NCI-H2196 (cell line): ENCODE results near the gene MECP2.

Experiments
- DNase-seq: peaks from one replicate; lab custom pipeline; 2025; ENCODE audit not compliant: unreplicated experiment; lab: John Stamatoyannopoulos, UW

MECP2 gene

DNA sequence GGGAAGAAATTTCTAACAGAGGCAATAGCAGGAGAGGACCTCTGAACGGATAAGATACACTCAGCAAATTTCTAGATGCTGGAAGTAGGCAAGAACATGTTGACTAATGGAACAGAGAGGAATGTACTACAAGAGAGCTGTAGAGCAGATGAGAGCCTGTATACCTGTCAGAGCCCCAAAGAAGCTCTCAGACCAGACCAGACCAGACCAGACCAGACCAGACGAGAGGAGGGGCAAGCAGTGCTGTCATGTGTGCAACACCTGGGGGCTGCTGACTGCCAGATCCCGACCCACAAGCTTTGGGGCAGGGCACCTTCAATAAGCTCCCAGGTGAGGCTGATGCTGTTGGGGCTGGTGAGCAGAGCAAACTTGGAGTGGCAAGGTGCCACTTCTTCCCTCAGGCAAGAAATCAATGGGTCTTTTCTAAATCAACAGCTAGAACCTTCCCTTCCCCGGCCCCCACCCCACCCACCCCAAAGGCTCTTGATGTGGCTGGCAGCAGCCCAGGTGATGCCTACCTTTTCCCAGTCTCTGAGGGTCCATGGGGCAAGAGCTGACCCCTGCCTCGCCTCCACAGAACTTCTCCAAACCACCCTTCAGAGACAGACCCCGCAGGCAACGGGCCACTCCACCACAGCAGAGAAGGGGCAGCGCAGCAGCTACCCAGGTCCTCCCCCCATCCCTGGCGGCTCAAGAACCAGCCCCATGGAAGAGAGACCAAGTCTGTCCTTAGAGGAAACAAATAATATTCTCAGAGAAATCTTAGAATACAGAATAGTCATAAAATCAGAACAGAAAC lies 32.7 kb downstream of the MECP2 start:
- no peak for DNase-seq

DNA sequence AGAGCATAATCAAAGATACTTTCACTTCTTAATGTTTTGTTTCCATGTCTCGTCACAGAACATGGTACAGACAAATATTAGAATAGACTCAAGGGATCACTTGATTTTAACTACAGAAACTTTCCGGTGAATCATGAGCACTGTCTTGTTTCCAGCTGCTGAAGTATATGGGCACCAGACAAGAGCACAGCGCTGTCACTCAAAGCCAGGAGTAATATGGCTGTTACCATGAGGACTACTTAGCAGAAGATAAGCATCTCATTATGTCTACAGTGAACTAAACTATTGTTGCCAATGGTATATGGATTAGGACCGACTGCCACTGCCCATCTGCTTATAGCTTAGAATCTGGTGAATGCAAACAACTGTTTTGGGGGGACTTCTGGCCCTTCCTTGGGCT lies 34.3 kb downstream of the MECP2 start:
- DNase-seq, result no peak

DNA sequence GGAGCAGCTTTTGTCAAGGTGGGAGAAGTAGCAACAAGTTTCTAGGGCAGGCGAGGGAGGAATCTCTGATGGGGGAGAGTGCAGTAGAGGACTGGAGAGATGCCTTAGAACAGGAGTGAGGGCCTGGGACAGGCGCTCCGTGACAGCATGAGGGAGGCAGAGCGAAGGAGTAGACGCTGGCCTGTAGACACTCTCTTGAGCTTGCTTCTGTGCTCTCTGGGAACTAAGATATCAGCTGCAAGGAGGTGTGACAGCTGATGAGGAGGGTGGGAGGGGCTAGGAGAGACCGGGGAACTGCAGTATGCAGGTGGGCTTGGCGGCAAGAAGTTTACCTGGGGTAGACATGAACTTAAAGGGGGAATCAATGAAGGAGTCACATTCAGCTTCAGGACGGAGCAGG lies 35.7 kb downstream of the MECP2 start:
- DNase-seq, result no peak

DNA sequence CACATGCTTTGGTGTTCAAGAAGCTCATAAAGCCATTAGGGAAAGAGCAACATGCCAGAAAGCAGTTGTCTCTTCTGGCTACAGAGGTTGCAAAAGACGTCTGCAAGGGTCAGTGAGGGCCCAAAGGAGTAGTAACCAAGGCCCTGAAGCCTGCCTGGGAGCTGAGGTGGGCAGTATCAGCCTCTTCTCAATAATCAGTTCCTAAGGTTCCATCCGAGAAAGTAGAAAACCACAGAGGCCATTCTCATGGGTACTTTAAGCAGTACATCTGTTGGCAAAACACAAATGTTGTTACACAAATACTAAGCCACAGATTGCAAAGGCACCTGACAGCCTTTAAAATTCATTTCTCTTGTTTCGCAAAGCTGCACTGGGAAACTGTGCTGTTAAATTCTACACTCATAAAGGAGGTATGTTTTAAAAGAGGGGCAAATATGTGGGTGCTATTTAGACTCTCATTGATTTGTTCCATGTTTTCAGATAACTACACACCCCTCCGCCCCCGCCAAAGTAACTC lies 37.7 kb downstream of the MECP2 start:
- DNase-seq, result no peak

DNA sequence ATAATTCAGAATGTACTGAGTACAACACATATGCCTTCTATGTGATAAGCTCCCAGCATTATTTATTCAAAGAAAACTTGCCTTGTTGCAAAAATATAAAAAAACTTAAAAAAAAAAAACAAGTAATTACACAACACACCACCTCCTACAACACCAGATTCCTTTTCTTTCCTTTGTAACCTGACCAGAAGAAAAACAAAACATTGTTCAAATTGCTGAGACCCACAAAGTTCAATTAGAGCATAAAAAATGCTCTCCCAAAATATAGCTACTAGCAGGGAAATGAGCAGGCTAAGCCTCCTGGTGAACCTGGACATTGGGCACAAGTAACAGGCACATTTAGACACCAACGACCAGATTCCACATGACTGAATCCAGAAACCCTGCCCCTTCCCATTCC lies 38.3 kb downstream of the MECP2 start:
- no peak for DNase-seq

DNA sequence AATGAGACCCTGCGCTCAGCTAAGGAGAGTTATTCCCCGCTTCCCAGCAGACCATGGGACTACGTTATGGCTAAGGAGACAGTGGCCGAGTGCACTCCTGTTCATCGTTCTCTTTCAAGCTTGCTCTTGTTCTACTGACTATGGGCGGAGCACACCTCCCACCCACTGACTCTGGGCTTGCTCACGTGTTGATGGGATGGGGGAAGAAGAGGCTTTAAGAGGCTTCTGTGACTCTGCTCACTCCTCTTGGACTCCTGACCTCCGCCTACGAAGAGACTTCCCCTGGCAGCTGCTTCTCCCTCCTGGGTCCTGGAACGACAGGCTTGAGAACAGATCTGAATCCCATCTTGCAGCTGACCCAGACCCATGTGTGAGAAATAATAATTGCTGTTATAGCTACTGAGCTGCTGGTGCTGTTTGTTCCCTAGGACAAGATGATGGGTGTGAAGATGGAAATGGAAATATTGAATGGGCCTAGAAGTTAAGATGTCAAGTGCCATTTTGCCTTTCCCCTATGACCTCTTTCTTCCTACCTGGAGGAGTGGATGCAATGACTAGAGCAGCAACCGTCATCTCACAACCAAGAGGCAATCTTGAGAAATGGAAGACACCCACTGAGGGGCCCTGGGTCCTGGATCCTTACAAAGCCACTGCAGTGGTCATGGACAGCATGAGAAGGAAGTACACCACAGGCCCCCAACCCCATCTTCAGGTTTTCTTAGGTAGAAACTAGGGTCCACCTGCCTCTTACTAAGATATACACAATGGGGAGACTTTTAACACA lies 39.1 kb downstream of the MECP2 start:
- no peak for DNase-seq

DNA sequence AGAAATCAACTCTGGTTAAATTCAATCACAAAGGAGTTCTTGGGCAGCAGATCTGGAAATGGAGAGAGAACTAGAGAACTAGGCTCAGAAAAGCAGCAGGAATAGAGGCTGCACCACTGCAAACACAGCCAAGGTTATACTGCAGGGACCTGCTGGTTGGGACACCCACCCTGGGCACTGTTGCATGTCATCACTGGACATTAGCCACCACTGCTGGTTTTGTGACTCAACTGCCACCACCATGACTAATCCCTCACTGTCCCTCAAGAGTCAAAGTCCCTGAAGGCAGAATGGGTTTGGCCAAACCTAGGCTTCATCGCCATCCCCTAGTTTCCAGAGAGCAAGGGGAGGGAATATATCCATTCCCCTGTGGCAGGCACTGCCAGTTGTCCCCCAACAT lies 39.7 kb downstream of the MECP2 start:
- DNase-seq, result no peak

DNA sequence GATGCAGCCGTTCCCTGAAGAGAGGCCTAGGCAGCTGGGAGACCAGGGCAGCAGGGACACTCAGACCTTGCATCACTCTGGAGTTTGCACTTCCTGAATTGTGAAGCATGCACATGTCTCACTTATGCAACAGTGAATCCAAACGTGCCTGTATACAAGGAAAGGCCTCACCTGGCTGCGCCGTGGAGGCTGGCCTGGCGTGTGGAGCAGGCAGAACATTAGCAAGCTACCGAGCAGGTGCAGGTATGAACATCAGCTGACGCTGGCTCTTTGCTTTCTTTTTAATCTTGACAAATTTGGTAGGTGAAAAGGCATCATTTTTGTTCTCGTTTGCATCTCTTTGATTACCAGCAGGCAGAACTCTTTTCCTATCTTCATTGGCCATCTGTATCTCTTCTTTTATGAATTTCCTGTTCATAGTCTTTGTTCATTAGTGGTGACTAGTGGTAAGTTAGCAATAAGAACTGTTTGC lies 40.7 kb downstream of the MECP2 start:
- peak; percentile 34 for DNase-seq

DNA sequence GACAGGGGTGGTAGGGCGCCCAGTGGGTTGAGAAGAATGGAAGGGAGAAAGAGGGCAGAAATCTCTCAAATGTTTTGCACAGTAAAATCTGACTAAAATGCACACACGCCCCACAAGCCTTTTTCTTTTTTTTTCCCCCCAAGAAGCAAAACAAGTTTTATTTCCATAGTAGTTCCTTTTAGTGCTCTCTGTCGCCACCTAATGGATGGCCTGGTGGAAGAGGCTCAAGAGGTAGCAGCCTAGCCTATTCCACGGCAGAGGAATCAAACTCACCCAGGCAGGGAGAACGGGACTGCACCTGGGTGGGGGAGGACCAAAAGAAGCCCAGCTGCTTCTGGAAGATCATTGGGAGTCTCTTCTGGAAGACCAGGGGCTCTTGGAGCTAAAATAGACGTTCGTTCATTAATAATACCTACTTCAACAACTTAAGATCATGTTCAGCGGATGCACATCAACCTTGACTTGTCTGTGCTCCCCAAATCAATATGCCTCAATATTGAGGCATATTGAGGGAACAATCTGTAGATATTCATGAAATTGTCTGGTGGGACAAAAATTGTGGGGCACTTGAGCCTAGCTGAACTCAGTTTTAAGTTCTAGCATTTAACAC lies 46.2 kb downstream of the MECP2 start:
- peak; percentile 58 for DNase-seq

DNA sequence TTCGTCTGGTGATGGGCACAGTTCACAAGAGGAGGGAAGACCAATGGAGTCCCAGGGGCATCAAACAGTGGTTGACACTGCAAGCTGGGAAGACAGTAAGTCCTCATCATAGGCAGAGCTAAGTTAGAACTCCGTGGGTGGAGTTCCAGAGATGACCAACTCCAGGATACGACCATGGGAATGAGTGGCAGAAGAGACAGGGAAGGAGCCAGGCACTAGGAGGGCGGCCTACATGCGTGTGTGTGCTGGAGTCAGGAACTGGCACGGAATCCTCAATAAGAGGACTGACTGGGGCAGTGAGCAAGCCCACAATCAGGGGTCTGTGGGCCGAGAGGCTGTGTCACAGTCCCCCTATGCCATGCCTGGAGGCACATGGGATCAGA lies 47.4 kb downstream of the MECP2 start:
- no peak for DNase-seq

DNA sequence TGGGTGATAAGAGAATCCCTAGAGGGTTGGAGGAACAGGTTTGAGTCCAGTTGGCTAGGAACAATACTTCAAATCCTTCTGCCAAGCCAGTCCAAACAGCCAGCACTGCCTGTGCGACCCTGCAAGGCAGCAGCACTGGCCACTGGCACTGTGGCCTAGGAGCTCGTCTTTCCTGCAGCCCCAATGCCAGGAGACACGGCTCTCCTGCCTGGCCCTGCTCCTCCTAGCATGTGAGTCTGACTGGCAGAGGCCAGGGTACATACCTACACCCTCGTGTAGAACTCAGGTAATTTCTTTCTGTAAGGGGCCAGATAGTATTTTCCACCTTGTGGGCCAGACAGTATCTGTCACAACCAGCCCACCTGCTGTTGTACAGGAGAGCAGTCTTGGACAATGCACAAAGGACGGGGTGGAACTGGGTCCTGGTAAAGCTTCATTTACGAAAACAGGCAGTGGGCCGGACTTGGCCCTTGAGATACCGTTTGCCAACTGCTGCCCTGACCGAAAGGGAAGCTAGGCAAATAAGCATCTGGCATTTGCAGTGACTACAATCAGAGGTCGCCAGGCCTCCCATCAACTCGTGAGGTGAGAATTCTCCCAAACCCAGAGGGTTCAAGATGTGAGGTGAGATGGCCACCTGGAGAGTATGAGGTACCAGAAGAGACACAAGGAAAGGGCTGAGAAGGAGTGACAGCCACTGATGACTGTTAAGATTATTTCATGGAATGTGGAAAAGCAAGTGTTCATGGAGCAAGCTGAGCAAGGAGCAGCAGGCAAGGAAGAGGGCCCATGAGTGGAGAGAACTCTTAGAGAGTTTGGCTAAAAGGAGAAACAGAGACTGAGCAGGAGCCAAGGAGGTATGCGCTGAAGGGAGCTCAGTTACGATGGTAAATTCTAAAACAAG lies 48.1 kb downstream of the MECP2 start:
- no peak for DNase-seq

DNA sequence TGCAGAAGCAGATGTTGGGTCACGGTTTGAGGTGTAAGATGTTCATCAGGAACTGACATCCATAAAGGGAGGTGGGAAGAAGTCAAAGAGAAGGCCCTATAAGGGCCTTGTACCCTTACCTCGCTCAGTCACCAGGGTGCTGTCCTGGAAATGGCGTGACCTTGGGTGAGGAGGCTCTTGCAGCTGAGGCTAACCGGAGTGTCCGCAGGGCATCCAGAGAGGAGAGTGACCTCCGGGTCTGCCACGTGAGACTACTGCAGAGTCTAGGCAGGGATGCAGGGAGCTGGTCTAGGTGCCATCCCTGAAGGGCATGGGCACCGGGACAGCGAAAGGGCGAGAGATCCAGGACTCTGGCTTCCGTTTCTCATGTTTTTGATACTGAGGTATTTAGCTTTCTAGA lies 49.1 kb downstream of the MECP2 start:
- no peak for DNase-seq

DNA sequence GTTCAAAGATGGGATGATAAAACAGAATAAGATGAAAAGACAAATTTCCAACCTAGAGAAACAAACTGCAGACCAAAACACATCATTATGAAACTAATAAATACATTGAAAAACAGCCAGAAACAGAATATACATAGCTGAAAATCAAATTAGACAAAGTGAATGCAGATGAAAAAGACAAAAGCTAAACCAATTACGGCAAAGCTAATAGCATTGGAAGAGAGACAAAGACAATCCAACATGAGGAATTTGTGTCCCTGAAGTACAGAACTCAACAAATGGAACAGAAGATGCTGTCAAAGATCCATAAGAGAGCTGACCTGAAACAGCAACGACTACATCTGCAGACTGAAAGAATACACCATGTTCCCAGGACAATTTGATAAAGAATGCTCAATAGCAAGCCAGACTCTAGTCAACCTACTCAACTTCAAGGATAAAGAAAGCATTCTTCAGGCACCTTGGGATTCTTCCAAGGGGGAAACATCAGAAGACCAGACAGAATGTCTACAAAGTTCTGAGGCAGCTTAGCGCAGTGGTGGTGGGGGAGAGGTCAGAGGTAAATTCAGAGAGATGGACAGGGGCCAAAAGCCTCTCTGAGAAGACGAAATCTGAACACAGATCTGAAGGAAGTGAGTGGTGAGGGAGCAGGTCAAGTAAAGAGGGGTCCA lies 50.4 kb downstream of the MECP2 start:
- peak; percentile 8 for DNase-seq

DNA sequence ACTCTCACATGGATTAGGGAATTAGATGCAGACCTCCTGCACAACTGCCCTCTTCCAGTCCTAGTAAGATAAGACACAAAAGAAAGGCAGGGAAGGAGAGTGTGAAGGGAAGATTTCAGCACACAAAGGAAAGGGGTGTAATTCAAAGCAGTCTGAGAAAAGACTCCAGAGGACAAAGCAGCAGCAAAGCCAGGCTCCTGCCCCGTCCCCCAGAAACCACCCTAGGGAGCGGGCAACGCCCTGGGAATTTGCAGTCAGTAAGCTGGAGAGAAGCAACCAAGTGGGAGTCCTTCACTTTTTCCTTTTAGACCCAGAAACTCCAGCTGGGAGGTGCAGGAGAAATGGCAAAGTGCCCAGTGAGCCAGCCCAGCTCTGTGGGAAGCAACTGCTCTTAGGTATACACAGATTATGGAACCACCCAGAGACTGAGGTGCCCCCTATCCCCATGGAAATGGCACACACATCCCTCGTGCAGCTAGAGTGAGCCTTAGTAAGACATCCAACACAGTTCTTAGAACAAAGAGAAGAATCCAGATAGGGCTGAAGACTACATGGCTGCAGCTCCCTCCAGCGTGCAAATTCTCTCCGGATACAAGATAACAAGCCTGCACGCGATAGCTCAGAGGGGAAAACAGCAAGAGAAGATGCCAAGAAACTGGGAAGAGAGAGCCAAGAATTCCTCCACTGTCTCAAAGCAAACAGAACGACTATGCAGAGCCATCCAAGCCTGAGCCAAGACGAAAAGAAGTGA lies 51.3 kb downstream of the MECP2 start:
- no peak for DNase-seq

DNA sequence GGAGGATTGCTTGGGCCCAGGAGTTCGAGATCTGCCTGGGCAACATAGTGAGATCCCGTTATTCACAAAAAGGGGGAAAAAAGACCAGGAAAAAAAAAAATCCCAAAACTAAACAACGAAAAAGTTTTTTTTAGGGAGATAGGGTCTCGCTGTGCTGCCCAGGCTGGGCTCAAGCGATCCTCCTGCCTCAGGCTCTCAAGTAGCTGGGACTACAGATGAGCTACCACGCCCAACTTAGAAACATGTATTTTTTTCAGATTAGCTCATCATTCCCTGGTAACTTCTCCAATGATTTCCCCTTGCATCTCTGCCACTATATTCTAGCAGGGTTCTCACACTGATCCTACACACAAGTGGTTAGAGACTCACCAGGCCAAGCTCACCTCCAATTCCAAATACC lies 53.4 kb downstream of the MECP2 start:
- DNase-seq, result no peak

DNA sequence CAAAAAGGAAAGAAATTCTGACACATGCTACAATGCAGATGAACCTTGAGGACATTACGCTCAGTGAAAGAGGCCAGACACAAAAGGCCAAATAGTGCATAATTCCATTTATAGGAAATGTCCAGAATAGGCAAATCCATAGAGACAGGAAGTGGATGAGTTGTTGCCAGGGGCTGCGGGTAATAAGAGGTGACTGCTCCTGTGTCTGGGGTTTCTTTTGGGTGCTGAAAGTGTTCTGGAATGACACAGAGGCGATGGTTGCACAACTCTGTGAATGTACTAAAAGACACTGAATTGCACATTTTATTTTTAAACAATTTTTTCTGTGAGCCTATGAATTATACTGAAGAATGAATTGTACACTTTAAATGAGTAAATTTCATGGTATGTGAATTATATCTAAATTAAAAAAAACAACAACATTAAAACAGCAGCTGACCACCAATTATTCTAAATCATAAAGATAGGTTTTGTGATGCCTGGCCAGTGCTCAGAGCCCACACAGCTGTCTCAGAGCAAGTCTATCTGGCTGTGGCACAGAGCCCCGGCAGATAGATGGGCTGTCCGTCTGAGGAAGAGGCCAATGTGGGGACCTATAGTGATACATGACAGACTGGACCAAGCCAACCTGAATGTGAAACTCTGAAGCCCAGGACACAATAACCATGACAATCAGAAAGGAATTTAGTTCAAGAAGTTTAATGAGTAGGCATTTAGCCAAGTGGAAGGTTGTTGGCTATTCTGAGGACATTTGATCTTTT lies 54.3 kb downstream of the MECP2 start:
- no peak for DNase-seq

DNA sequence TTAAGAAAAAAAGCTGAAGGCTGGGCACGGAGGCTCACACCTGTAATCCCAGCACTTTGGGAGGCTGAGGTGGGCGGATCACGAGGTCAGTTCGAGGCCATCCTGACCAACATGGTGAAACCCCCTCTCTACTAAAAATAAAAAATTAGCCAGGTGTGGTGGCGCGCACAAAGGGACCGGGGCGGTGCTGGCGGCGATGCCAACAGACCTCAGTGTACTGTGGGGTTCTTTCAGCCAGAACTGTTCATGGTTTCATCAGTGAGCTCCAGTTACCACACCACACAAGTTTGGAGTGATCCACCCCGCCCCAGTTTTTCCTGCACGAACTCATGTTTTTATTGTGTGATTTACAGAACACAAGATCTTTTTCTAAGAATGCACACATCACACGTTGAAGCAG lies 56.7 kb downstream of the MECP2 start:
- no peak for DNase-seq

DNA sequence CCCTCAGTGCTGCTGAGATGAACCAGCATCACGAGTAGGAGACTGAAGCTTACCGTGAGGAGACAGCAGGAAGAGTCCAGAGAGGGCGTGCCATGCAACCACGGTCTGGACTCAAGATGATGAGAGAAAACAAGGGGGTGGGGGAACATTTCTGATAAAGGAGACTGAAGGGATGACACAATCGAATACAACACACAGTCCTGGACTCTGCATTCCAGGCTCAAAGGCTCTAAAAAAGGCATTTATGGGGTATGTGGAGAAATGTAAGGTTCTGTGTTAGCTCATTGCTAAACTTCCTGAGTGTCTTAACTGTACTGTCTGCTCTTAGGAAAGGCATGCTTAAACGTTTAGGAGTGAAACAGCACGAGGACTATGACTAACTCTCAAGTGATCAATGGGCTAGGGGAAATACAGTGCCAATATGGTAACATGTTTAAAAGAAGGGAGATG lies 57.2 kb downstream of the MECP2 start:
- no peak for DNase-seq

DNA sequence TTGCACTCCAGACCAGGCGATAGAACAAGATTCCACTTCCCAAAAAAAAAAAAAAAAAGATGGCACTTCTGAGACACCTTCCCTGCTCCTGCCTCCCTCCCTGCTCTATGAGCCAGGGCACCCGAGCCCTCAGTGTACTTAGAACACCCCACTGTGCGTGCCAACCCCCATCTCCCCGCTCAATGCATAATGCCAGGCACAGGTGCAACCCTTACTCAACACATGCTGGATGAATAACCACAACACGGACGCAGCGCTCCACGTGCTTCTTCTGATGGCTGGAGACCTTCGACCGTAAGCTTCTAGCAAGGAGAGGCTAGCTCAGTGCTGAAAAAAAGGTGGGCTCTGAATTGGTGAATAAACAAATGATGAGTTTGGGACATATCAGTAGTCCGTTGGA lies 57.9 kb downstream of the MECP2 start:
- no peak for DNase-seq
